ENCODE measurements around the gene C1orf35. TPM values are rescaled to one million over a fixed set of nuclear protein-coding genes. Genes with fewer than 3 reads are reported as not detected.
A peak's percentile ranks its signal among the peaks of the same experiment; 100 is the strongest.

The C1orf35 gene
- total RNA-seq, 1 donor from 2014 or later: 6.0 TPM

- no peak for DNase-seq (ENCODE audit: missing footprints)
- no peak for ATAC-seq
- intact Hi-C loops (cut with DNase I): no loop called here
Measured at GRCh38 chr1:228143480-228144192, 40.5 kb upstream of the C1orf35 start.

GRCh38 chr1:228142701-228143136, 39.6 kb upstream of the C1orf35 start:
- peak; percentile 59 for DNase-seq (ENCODE audit: missing footprints)
- intact Hi-C loops (cut with DNase I): no loop called here
- no peak for ATAC-seq

- intact Hi-C loops (cut with DNase I): no loop called here
- DNase-seq (ENCODE audit: missing footprints) (no peak), ATAC-seq (no peak)
Measured at GRCh38 chr1:228142155-228142691, 39.1 kb upstream of the C1orf35 start.

- DNase-seq (ENCODE audit: missing footprints) (peak; percentile 85), ATAC-seq (no peak)
- intact Hi-C loops (cut with DNase I): loop anchor here (1.0 to 2.0 kb wide), 3 partner anchors 21 to 67 kb away; partner anchors contain the start of genes MRPL55 and OBSCN
Measured at GRCh38 chr1:228141226-228142044, 38.3 kb upstream of the C1orf35 start.

GRCh38 chr1:228140724-228141225, 37.6 kb upstream of the C1orf35 start:
- intact Hi-C loops (cut with DNase I): loop anchor here (1.0 to 2.0 kb wide), 4 partner anchors 22 to 68 kb away; partner anchors contain the start of genes IBA57, MRPL55 and OBSCN
- ATAC-seq (no peak), DNase-seq (ENCODE audit: missing footprints) (no peak)

GRCh38 chr1:228139931-228140723, 37.0 kb upstream of the C1orf35 start, which contains the start of gene GUK1:
Gene GUK1 (plus strand): TSS chr1:228140279. CDS start chr1:228140303, 24 bp downstream.
- intact Hi-C loops (cut with DNase I): loop anchor here (1.0 to 2.0 kb wide), 3 partner anchors 25 to 69 kb away; partner anchors contain the start of genes IBA57, MRPL55 and OBSCN
- peak; percentile 100 for DNase-seq (ENCODE audit: missing footprints)
- peak; percentile 95 for ATAC-seq

- DNase-seq (ENCODE audit: missing footprints) (no peak), ATAC-seq (no peak)
- intact Hi-C loops (cut with DNase I): no loop called here
Measured at GRCh38 chr1:228139406-228139930, 36.3 kb upstream of the C1orf35 start.

GRCh38 chr1:228136901-228137300, 33.8 kb upstream of the C1orf35 start:
- no peak for ATAC-seq
- DNase-seq (ENCODE audit: missing footprints): no peak
- intact Hi-C loops (cut with DNase I): no loop called here

GRCh38 chr1:228134591-228134990, 31.5 kb upstream of the C1orf35 start:
- DNase-seq (ENCODE audit: missing footprints): no peak
- ATAC-seq: no peak
- intact Hi-C loops (cut with DNase I): no loop called here

- no peak for ATAC-seq
- intact Hi-C loops (cut with DNase I): loop anchor here (2.0 kb wide), 2 partner anchors 35 to 383 kb away; no protein-coding TSS in a partner anchor
- no peak for DNase-seq (ENCODE audit: missing footprints)
Measured at GRCh38 chr1:228131766-228132165, 28.6 kb upstream of the C1orf35 start.

GRCh38 chr1:228125185-228125584, 22.1 kb upstream of the C1orf35 start:
- ATAC-seq (no peak), DNase-seq (ENCODE audit: missing footprints) (no peak)
- intact Hi-C loops (cut with DNase I): no loop called here

GRCh38 chr1:228123505-228123904, 20.4 kb upstream of the C1orf35 start:
- ATAC-seq (no peak), DNase-seq (ENCODE audit: missing footprints) (no peak)
- intact Hi-C loops (cut with DNase I): no loop called here

- DNase-seq (ENCODE audit: missing footprints) (no peak), ATAC-seq (no peak)
- intact Hi-C loops (cut with DNase I): no loop called here
Measured at GRCh38 chr1:228122921-228123441, 19.9 kb upstream of the C1orf35 start.

- intact Hi-C loops (cut with DNase I): no loop called here
- DNase-seq (ENCODE audit: missing footprints) (no peak), ATAC-seq (no peak)
Measured at GRCh38 chr1:228120857-228121489, 17.8 kb upstream of the C1orf35 start.

- DNase-seq (ENCODE audit: missing footprints) (no peak), ATAC-seq (no peak)
- intact Hi-C loops (cut with DNase I): no loop called here
Measured at GRCh38 chr1:228120351-228120750, 17.2 kb upstream of the C1orf35 start.

- DNase-seq (ENCODE audit: missing footprints) (no peak), ATAC-seq (no peak)
- intact Hi-C loops (cut with DNase I): no loop called here
Measured at GRCh38 chr1:228118040-228118439, 14.9 kb upstream of the C1orf35 start.

- ATAC-seq (no peak), DNase-seq (ENCODE audit: missing footprints) (no peak)
- intact Hi-C loops (cut with DNase I): no loop called here
Measured at GRCh38 chr1:228117335-228117734, 14.2 kb upstream of the C1orf35 start.

Data from Right ventricle myocardium inferior (tissue), 1 donor.